WTC11 (cell line): ENCODE data around the gene AGAP1. TPM values are rescaled to one million over a fixed set of nuclear protein-coding genes. Genes with fewer than 3 reads are reported as not detected.

ENCODE experiments used
- ATAC-seq: fragments of 200-7000 bp; cut with Tn5 transposase; 2 replicates; pipeline ENCODE4 v1.10.0; 2021; ENCODE audit warnings: mild to moderate bottlenecking, moderate library complexity
- CTCF ChIA-PET: fragments of 300-600 bp; sonication (Branson Sonifier 250); formaldehyde crosslinking; loops from one replicate; lab custom pipeline; 2021; ENCODE audit warnings: antibody characterized with exemption; lab: Charles Lee
- POLR2A ChIA-PET: fragments of 350-600 bp; sonication (Branson Sonifier 250); formaldehyde crosslinking; loops from one replicate; lab custom pipeline; 2021; ENCODE audit warnings: antibody characterized with exemption; lab: Charles Lee
- DNase-seq: peaks from one replicate; pipeline ENCODE4 v3.0.0; 2021; ENCODE audit warnings: low spot score
- H3K27ac Mint-ChIP-seq: 2 replicates; pipeline ENCODE4 v1.8.0; 2021; ENCODE audit warnings: mixed read lengths
- H3K27me3 Mint-ChIP-seq: 2 replicates; pipeline ENCODE4 v1.8.0; 2021; ENCODE audit warnings: low read depth, mild to moderate bottlenecking, moderate library complexity, mixed read lengths
- H3K36me3 Mint-ChIP-seq: 2 replicates; pipeline ENCODE4 v1.8.0; 2021; ENCODE audit warnings: mixed read lengths
- H3K4me1 Mint-ChIP-seq: 2 replicates; pipeline ENCODE4 v1.8.0; 2022; ENCODE audit warnings: mixed read lengths
- H3K4me3 Mint-ChIP-seq: 2 replicates; pipeline ENCODE4 v1.8.0; 2021; ENCODE audit warnings: mild to moderate bottlenecking, moderate library complexity, mixed read lengths
- H3K9me3 Mint-ChIP-seq: 2 replicates; pipeline ENCODE4 v1.8.0; 2021; ENCODE audit warnings: mixed read lengths
- E2F4 ChIP-seq: sonication (generic); formaldehyde crosslinking; IDR thresholded peaks from 2 replicates; pipeline ENCODE4 v1.8.1; 2022; ENCODE audit warnings: low read depth, mild to moderate bottlenecking, moderate library complexity, missing genetic modification reagents, borderline replicate concordance
- FOXK1 ChIP-seq: sonication (generic); formaldehyde crosslinking; IDR thresholded peaks from 2 replicates; pipeline ENCODE4 v1.8.0; 2022; ENCODE audit warnings: mild to moderate bottlenecking, moderate library complexity, missing genetic modification reagents
- FOXP1 ChIP-seq: sonication (generic); formaldehyde crosslinking; IDR thresholded peaks from 2 replicates; pipeline ENCODE4 v1.8.0; 2022; ENCODE audit warnings: missing genetic modification reagents, mild to moderate bottlenecking, moderate library complexity, borderline replicate concordance
- FOXP4 ChIP-seq: sonication (generic); formaldehyde crosslinking; IDR thresholded peaks from 2 replicates; pipeline ENCODE4 v1.8.0; 2022; ENCODE audit warnings: mild to moderate bottlenecking, missing genetic modification reagents
- JAZF1 ChIP-seq: fragments of 250-450 bp; sonication (Bioruptor Pico); IDR thresholded peaks from 2 replicates; pipeline ENCODE4 v1.9.0; 2021; ENCODE audit warnings: moderate library complexity, mild to moderate bottlenecking, inconsistent platforms
- OVOL2 ChIP-seq: fragments of 250-450 bp; sonication (Bioruptor Pico); IDR thresholded peaks from 2 replicates; pipeline ENCODE4 v1.9.0; 2021; ENCODE audit warnings: mild to moderate bottlenecking, borderline replicate concordance
- RELA ChIP-seq: sonication (generic); formaldehyde crosslinking; IDR thresholded peaks from 2 replicates; pipeline ENCODE4 v1.8.1; 2022; ENCODE audit warnings: missing genetic modification reagents, mild to moderate bottlenecking, borderline replicate concordance
- SMAD4 ChIP-seq: sonication (generic); formaldehyde crosslinking; IDR thresholded peaks from 2 replicates; pipeline ENCODE4 v1.8.0; 2022; ENCODE audit warnings: mild to moderate bottlenecking, missing genetic modification reagents
- USF1 ChIP-seq: sonication (generic); formaldehyde crosslinking; IDR thresholded peaks from 2 replicates; pipeline ENCODE4 v1.8.0; 2022; ENCODE audit warnings: mild to moderate bottlenecking, missing genetic modification reagents
- USF2 ChIP-seq: sonication (generic); formaldehyde crosslinking; IDR thresholded peaks from 2 replicates; pipeline ENCODE4 v1.8.1; 2023; ENCODE audit warnings: mild to moderate bottlenecking, missing genetic modification reagents, moderate library complexity
- ZBTB21 ChIP-seq: sonication (generic); formaldehyde crosslinking; IDR thresholded peaks from 2 replicates; pipeline ENCODE4 v1.8.1; 2023; ENCODE audit warnings: mild to moderate bottlenecking, missing genetic modification reagents, borderline replicate concordance
- ZNF138 ChIP-seq: sonication (generic); formaldehyde crosslinking; conservative IDR thresholded peaks from 2 replicates; pipeline ENCODE4 v1.8.1; 2022; ENCODE audit warnings: mild to moderate bottlenecking, moderate library complexity, missing genetic modification reagents
- ZNF317 ChIP-seq: sonication (generic); formaldehyde crosslinking; IDR thresholded peaks from 2 replicates; pipeline ENCODE4 v1.8.1; 2023; ENCODE audit warnings: low read depth, mild to moderate bottlenecking, moderate library complexity, missing genetic modification reagents, borderline replicate concordance
- ZNF396 ChIP-seq: fragments of 250-450 bp; sonication (Bioruptor Pico); IDR thresholded peaks from 2 replicates; pipeline ENCODE4 v1.8.0; 2021; ENCODE audit warnings: mild to moderate bottlenecking, moderate library complexity, borderline replicate concordance
- ZNF671 ChIP-seq: fragments of 250-450 bp; sonication (Bioruptor Pico); IDR thresholded peaks from 2 replicates; pipeline ENCODE4 v1.8.0; 2021; ENCODE audit warnings: mild to moderate bottlenecking
- total RNA-seq: library from RNA; stranded (reverse); gene quantifications from 3 replicates; pipeline ENCODE4 v1.2.3, GENCODE V29; 2021
- TF ChIP-seq, protein P1 (sequence below): sonication (generic); formaldehyde crosslinking; IDR thresholded peaks from 2 replicates; pipeline ENCODE4 v1.8.1; 2022; ENCODE audit warnings: missing genetic modification reagents, borderline replicate concordance
- TF ChIP-seq, protein P2 (sequence below): fragments of 250-450 bp; sonication (Bioruptor Pico); IDR thresholded peaks from 2 replicates; pipeline ENCODE4 v1.9.0; 2021; ENCODE audit warnings: mild to moderate bottlenecking
- TF ChIP-seq, protein P3 (sequence below): fragments of 200-600 bp; IDR thresholded peaks from 2 replicates; pipeline ENCODE4 v1.8.0; 2022; ENCODE audit warnings: antibody characterized with exemption
- TF ChIP-seq, protein P4 (sequence below): fragments of 250-450 bp; sonication (Bioruptor Pico); IDR thresholded peaks from 2 replicates; pipeline ENCODE4 v1.9.0; 2021; ENCODE audit warnings: mild to moderate bottlenecking

AGAP1 gene
- total RNA-seq, 1 experiment from 2014 or later = 49.3 TPM

GRCh38 chr2:236025892-236026291 is 532.0 kb downstream of the AGAP1 start:
- CTCF ChIA-PET = no interaction called here
- H3K27me3 Mint-ChIP-seq = no peaks in the 10 kb centered on the region

DNA sequence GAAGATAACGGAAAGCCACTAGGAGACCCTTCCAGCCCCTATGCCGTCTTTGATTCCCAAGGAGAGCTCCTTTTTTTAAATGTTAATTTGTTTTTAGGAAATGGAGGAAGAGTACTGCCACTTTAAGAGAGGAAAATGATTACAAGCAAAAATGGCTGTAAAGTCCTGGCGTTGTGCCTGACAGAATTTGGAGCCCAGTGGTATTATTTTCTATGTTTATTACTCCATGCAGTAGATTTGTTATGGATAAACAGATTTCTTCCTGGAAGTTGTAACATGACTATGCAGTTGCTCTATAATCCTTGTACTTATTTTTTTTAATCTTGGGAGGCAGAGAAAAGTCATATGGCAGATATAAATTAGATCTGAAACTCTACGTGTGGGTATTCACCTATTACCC is 533.0 kb downstream of the AGAP1 start:
- ChIA-PET CTCF (no interaction called here), POLR2A (no interaction called here)
- DNase-seq (no peak), ATAC-seq (no peak)
- Mint-ChIP-seq H3K27ac (no peak overlapping the region), H3K27me3 (no peaks in the 10 kb centered on the region), H3K36me3 (peaks cover 19% of the 10 kb centered on the region), H3K4me3 (no peak overlapping the region), H3K4me1 (peaks cover 16% of the 10 kb centered on the region), H3K9me3 (peaks cover 21% of the 10 kb centered on the region)
- TF ChIP-seq E2F4 (CRISPR knock-in tag) (no peak), ZBTB21 (no peak), USF2 (CRISPR knock-in tag) (no peak), ZNF671 (no peak), RELA (CRISPR knock-in tag) (no peak), ZNF138 (CRISPR knock-in tag) (no peak), JAZF1 (CRISPR knock-in tag) (no peak), USF1 (CRISPR knock-in tag) (no peak), FOXK1 (no peak), ZNF396 (CRISPR knock-in tag) (no peak), OVOL2 (CRISPR knock-in tag) (no peak), SMAD4 (CRISPR knock-in tag) (no peak)
- TF ChIP-seq, protein P1, sequence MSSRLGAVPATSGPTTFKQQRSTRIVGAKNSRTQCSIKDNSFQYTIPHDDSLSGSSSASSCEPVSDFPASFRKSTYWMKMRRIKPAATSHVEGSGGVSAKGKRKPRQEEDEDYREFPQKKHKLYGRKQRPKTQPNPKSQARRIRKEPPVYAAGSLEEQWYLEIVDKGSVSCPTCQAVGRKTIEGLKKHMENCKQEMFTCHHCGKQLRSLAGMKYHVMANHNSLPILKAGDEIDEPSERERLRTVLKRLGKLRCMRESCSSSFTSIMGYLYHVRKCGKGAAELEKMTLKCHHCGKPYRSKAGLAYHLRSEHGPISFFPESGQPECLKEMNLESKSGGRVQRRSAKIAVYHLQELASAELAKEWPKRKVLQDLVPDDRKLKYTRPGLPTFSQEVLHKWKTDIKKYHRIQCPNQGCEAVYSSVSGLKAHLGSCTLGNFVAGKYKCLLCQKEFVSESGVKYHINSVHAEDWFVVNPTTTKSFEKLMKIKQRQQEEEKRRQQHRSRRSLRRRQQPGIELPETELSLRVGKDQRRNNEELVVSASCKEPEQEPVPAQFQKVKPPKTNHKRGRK = no peak
- TF ChIP-seq, protein P2, sequence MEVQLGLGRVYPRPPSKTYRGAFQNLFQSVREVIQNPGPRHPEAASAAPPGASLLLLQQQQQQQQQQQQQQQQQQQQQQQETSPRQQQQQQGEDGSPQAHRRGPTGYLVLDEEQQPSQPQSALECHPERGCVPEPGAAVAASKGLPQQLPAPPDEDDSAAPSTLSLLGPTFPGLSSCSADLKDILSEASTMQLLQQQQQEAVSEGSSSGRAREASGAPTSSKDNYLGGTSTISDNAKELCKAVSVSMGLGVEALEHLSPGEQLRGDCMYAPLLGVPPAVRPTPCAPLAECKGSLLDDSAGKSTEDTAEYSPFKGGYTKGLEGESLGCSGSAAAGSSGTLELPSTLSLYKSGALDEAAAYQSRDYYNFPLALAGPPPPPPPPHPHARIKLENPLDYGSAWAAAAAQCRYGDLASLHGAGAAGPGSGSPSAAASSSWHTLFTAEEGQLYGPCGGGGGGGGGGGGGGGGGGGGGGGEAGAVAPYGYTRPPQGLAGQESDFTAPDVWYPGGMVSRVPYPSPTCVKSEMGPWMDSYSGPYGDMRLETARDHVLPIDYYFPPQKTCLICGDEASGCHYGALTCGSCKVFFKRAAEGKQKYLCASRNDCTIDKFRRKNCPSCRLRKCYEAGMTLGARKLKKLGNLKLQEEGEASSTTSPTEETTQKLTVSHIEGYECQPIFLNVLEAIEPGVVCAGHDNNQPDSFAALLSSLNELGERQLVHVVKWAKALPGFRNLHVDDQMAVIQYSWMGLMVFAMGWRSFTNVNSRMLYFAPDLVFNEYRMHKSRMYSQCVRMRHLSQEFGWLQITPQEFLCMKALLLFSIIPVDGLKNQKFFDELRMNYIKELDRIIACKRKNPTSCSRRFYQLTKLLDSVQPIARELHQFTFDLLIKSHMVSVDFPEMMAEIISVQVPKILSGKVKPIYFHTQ = no peak
- TF ChIP-seq, protein P3, sequence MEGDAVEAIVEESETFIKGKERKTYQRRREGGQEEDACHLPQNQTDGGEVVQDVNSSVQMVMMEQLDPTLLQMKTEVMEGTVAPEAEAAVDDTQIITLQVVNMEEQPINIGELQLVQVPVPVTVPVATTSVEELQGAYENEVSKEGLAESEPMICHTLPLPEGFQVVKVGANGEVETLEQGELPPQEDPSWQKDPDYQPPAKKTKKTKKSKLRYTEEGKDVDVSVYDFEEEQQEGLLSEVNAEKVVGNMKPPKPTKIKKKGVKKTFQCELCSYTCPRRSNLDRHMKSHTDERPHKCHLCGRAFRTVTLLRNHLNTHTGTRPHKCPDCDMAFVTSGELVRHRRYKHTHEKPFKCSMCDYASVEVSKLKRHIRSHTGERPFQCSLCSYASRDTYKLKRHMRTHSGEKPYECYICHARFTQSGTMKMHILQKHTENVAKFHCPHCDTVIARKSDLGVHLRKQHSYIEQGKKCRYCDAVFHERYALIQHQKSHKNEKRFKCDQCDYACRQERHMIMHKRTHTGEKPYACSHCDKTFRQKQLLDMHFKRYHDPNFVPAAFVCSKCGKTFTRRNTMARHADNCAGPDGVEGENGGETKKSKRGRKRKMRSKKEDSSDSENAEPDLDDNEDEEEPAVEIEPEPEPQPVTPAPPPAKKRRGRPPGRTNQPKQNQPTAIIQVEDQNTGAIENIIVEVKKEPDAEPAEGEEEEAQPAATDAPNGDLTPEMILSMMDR = no peak

More at GRCh38 chr2:236025892-236026291, 532.0 kb downstream of the AGAP1 start:
- POLR2A ChIA-PET = no interaction called here
- H3K27ac Mint-ChIP-seq = no peak overlapping the region
- DNase-seq = no peak
- H3K4me1 Mint-ChIP-seq = peaks cover 16% of the 10 kb centered on the region
- H3K9me3 Mint-ChIP-seq = peaks cover 17% of the 10 kb centered on the region
- H3K4me3 Mint-ChIP-seq = no peak overlapping the region
- no peak for TF ChIP-seq FOXP4 (CRISPR knock-in tag)
- TF ChIP-seq, protein P4, sequence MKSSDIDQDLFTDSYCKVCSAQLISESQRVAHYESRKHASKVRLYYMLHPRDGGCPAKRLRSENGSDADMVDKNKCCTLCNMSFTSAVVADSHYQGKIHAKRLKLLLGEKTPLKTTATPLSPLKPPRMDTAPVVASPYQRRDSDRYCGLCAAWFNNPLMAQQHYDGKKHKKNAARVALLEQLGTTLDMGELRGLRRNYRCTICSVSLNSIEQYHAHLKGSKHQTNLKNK (CRISPR knock-in tag) = no peak
- TF ChIP-seq JAZF1 (CRISPR knock-in tag) = no peak
- TF ChIP-seq FOXP1 = no peak
- TF ChIP-seq ZNF317 = no peak
- H3K36me3 Mint-ChIP-seq = peaks cover 16% of the 10 kb centered on the region
- no peak for ATAC-seq
